Ovary (tissue), 9 donors: ENCODE results near the gene MYO9B. TPM values are rescaled to one million over a fixed set of nuclear protein-coding genes. Genes with fewer than 3 reads are reported as not detected.

Source experiments
- DNase-seq, 5 donors: peaks; one replicate each; pipeline ENCODE4 v3.0.0-alpha.2; 2019 to 2020
- H3K27ac ChIP-seq, 2 donors: fragments of 200-600 bp; one replicate each; pipeline versions ENCODE4 v1.5.1 to v1.8.0; 2019 to 2022
- H3K27me3 ChIP-seq: fragments of 200-600 bp; one replicate; pipeline ENCODE4 v1.8.0; 2022
- H3K36me3 ChIP-seq: fragments of 200-600 bp; sonication (generic); one replicate; pipeline ENCODE4 v1.5.1; 2019
- H3K4me1 ChIP-seq: one replicate; pipeline ENCODE4 v1.8.1; 2013; ENCODE audit warnings: mild to moderate bottlenecking, moderate library complexity; ENCODE audit not compliant: insufficient read depth
- H3K4me3 ChIP-seq: fragments of 200-600 bp; sonication (generic); one replicate; pipeline ENCODE4 v1.5.1; 2017
- H3K9me3 ChIP-seq, 2 donors: fragments of 200-600 bp in 1 of 2; sonication (generic) in 1 of 2; one replicate each; pipeline versions ENCODE4 v1.5.1 to v1.8.1; 2013 to 2019; ENCODE audit warnings: mild to moderate bottlenecking in 1 of 2, moderate library complexity in 1 of 2
- EP300 ChIP-seq: sonication (generic); formaldehyde crosslinking; IDR thresholded peaks from one replicate; pipeline ENCODE4 v1.6.1; 2017; ENCODE audit warnings: antibody characterized with exemption
- POLR2A ChIP-seq: fragments of 450-650 bp; IDR thresholded peaks from one replicate; pipeline ENCODE4 v1.6.1; 2017; ENCODE audit warnings: antibody characterized with exemption, mild to moderate bottlenecking, moderate library complexity
- WGBS, 3 donors: extraction: QIAGEN DNeasy Blood & Tissue Kit in 1 of 3; methylation state at CpG; one replicate each; pipeline versions ENCODE4 v1.1.5 to v1.1.7; 2013 to 2017; 5-methylcytosine and 5-hydroxymethylcytosine counted together
- intact Hi-C, 4 donors: fragments of 100-400 bp; cut with DNase I; formaldehyde crosslinking; loops; one replicate each; pipeline versions ENCODE4 v1.11.0 to v1.15.1; 2022 to 2023
- polyA plus RNA-seq, 2 donors: library from polyadenylated mRNA; stranded (reverse); fragments of 200-250 nt in 1 of 2; fragments of 350-450 nt in 1 of 2; fragmentation: Illumina TruSeq in 1 of 2; extraction: RNeasy Lipid Tissue Mini Kit (QIAGEN cat#74804) in 1 of 2; gene quantifications; one replicate each; pipeline ENCODE4 v1.2.3, GENCODE V29; 2013 to 2014
- total RNA-seq, 7 donors: library from RNA; depleted of rRNA in 2 of 7; stranded (reverse); fragments of >200 nt in 2 of 7; fragmentation: NEBNext Ultra II Directional in 3 of 7; extraction: Animal tissue kit (Norgen Biotek cat#: 25700) in 3 of 7; gene quantifications; one replicate each; pipeline versions ENCODE4 v1.1.0 to v1.2.4, GENCODE V29; 2016 to 2023
- TF ChIP-seq, protein P1 (sequence below), 3 donors: fragments of 450-650 bp in 2 of 3; fragments of 200-600 bp in 1 of 3; IDR thresholded peaks; one replicate each; pipeline versions ENCODE4 v1.5.1 to v1.8.0; 2016 to 2022; ENCODE audit warnings: antibody characterized with exemption in 3 of 3, mild to moderate bottlenecking in 1 of 3
- donor health status: DM: no; HTN: no; CAD: no; lungs with moderate emphysema.
- donor health status: DM: no; HTN: no; CAD: no.
- donor health status: Bipolar disorder and iron deficiency.
- donor health status: DM: yes; HTN: yes; CAD: no.
- donor health status: DM: no; HTN: no; CAD: no.
- donor health status: DM: yes; HTN: yes; CAD: no.

MYO9B gene
- total and polyA plus RNA-seq, 9 donors: 17.9 to 56.3 (median 34.1) TPM

DNA sequence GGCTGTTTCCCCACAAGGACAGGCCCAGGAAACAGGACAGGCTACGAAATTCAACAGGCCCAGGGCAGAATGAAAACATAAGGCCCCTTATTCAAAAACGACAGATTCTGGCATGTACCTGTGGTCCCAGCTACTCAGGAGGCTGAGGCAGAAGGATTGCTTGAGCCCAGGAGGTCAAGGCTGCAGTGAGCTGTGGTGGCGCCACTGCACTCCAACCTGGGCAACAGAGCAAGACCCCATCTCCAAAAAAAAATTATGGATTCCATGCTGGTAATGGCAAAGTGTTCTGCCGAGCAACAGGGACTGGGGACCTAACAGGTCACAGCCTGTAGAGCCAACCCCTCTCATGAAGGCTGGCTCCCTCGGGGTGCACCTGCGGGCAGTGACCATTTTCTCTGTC lies 87.0 kb downstream of the MYO9B start:
- TF ChIP-seq, protein P1, sequence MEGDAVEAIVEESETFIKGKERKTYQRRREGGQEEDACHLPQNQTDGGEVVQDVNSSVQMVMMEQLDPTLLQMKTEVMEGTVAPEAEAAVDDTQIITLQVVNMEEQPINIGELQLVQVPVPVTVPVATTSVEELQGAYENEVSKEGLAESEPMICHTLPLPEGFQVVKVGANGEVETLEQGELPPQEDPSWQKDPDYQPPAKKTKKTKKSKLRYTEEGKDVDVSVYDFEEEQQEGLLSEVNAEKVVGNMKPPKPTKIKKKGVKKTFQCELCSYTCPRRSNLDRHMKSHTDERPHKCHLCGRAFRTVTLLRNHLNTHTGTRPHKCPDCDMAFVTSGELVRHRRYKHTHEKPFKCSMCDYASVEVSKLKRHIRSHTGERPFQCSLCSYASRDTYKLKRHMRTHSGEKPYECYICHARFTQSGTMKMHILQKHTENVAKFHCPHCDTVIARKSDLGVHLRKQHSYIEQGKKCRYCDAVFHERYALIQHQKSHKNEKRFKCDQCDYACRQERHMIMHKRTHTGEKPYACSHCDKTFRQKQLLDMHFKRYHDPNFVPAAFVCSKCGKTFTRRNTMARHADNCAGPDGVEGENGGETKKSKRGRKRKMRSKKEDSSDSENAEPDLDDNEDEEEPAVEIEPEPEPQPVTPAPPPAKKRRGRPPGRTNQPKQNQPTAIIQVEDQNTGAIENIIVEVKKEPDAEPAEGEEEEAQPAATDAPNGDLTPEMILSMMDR (IDR thresholded peaks at IDR 0.05): no peak
- no peak for TF ChIP-seq POLR2A
- TF ChIP-seq EP300: no peak
- no peaks in the 10 kb centered on the region for H3K36me3 ChIP-seq
- DNase-seq: no peak
- no peaks in the 10 kb centered on the region for H3K27me3 ChIP-seq
- no peaks in the 10 kb centered on the region for H3K9me3 ChIP-seq
- WGBS, 3 donors: 86 to 96% (median 94%) methylated on average over 6 of the region's 6 CpGs
- H3K4me1 ChIP-seq: no peaks in the 10 kb centered on the region
- H3K4me3 ChIP-seq: no peak overlapping the region
- H3K27ac ChIP-seq: no peak overlapping the region
- intact Hi-C loops: no loop called here

DNA sequence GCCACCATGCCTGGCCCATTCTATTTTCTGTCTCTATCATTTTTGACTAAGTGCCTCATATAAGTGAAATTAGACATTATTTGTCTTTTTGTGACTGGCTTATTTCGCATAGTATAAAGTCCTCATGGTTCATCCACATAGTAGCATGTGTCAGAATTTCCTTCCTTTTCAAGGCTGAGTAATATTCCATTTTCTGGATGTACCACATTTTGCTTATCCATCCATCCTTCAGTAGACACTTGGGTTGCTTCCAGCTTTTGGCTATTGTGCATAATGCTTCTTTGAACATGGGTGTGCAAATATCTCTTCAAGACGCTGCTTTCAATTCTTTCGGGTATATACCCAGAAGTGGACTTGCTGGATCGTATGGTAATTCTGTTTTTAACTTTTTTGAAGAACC lies 88.1 kb downstream of the MYO9B start:
- Histone ChIP-seq H3K27ac (no peak overlapping the region), H3K4me1 (no peaks in the 10 kb centered on the region), H3K27me3 (no peaks in the 10 kb centered on the region), H3K4me3 (no peak overlapping the region), H3K36me3 (no peaks in the 10 kb centered on the region), H3K9me3 (no peaks in the 10 kb centered on the region)
- WGBS, 3 donors: 94 to 98% (median 95%) methylated on average over 4 of the region's 4 CpGs
- intact Hi-C loops: no loop called here
- no peak for DNase-seq
- TF ChIP-seq, protein P1 (IDR thresholded peaks at IDR 0.05): no peak
- no peak for TF ChIP-seq POLR2A
- TF ChIP-seq EP300: no peak

DNA sequence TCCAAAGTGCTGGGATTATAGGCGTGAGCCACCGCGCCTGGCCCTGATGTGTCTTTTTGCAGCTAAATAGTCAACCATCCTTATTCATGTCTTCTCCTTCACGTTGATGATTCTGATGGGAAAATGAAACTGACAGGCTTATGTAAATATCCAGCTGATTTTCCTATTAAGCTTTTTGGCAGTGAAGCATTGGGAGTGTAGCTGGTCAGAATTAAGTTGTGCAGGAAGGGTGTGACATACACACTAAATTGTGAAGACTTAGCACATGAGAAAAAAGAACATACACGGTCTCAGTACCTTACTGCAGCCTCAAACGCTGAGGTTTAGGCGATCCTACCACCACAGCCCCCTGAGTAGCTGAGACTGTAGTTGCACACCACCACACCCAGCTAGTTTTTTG lies 89.1 kb downstream of the MYO9B start:
- H3K9me3 ChIP-seq: no peaks in the 10 kb centered on the region
- H3K4me1 ChIP-seq: no peaks in the 10 kb centered on the region
- TF ChIP-seq, protein P1 (IDR thresholded peaks at IDR 0.05): no peak
- no peak for TF ChIP-seq EP300
- TF ChIP-seq POLR2A: no peak
- H3K27me3 ChIP-seq: no peaks in the 10 kb centered on the region
- no peak overlapping the region for H3K4me3 ChIP-seq
- no peaks in the 10 kb centered on the region for H3K36me3 ChIP-seq
- WGBS, 3 donors: 76 to 91% (median 87%) methylated on average over 7 of the region's 7 CpGs
- intact Hi-C loops: no loop called here
- H3K27ac ChIP-seq: no peak overlapping the region
- no peak for DNase-seq

DNA sequence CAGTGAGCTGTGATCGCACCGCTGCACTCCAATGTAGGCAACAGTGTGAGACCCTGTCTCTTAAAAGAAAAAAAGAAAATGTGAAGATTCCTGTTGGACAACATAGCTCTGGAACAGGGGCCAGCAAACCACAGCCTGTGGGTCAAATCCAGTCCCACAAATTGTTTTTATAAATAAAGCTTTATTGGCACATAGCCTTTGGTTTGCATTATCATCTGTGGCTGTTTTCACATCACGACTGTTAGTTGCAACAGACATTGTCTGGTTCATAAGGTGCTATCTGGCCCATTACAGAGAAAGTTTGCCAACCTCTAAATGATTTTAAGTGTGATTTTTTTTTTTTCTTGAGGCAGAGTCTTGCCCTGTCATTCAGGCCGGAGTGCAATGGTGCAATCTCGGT lies 90.1 kb downstream of the MYO9B start:
- Histone ChIP-seq H3K27ac (no peak overlapping the region), H3K4me1 (no peaks in the 10 kb centered on the region), H3K27me3 (no peaks in the 10 kb centered on the region), H3K9me3 (no peaks in the 10 kb centered on the region), H3K36me3 (no peaks in the 10 kb centered on the region), H3K4me3 (no peak overlapping the region)
- intact Hi-C loops: no loop called here
- WGBS, 3 donors: 92 to 93% (median 92%) methylated on average over 5 of the region's 5 CpGs
- no peak for DNase-seq
- TF ChIP-seq, protein P1 (IDR thresholded peaks at IDR 0.05): no peak
- TF ChIP-seq POLR2A: no peak
- TF ChIP-seq EP300: no peak
